Endothelial cell of umbilical vein (primary cell): ENCODE data around the gene NPC1L1.
"Not testable (repeated sequence)": the region's sequence is repeated elsewhere in the genome, so short reads cannot be mapped to it uniquely, and the experiment has no call there.

ENCODE experiments used
- CTCF ChIP-seq, 2 donors: IDR thresholded peaks; 1 replicate in 1 of 2; 2 replicates in 1 of 2; pipeline ENCODE4 v1.5.1; 2011; ENCODE audit warnings: low read length in 2 of 2, mild to moderate bottlenecking in 2 of 2, moderate library complexity in 2 of 2, control low read depth in 1 of 2, inconsistent platforms in 1 of 2, low read depth in 1 of 2; ENCODE audit not compliant: insufficient read depth in 1 of 2; ENCODE audit errors: extremely low read depth in 1 of 2
- POLR2A ChIP-seq: IDR thresholded peaks from 2 replicates; pipeline ENCODE4 v1.6.1; 2012; ENCODE audit warnings: low read depth, mild to moderate bottlenecking, control low read depth, low read length

GRCh38 chr7:44506592-44507288 is 34.4 kb downstream of the NPC1L1 start:
- TF ChIP-seq CTCF (IDR thresholded peaks at IDR 0.05; ENCODE audit: extremely low read depth in 1 of 2, insufficient read depth in 1 of 2, low read depth in 1 of 2, low read length in 2 of 2); POLR2A: not testable (repeated sequence)
